NCI-H1092 (cell line): ENCODE data around the gene PDF.

Source experiments
- DNase-seq: peaks from one replicate; lab custom pipeline; 2025; lab: John Stamatoyannopoulos, UW

The PDF gene

DNA sequence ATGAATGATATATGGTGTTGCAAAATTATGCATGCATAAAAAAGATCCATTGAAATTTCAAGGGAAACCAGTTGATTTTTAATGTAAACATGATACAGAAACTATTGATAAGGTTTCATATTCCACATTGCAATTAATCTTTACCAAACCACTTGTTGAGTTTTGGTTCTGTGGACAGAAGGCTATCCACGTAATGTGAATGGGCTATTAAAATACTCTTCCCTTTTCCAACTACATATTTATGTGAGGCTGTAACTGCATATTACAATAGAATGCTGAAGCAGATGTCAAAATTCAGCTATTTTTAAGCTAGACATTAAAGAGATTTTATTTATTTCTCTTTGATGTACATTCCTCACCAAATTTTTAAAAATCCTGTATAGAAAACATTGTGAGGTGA, 53.0 kb downstream of the PDF start:
- no peak for DNase-seq
